HepG2 (cell line): ENCODE measurements around the gene TTF2. TPM values are rescaled to one million over a fixed set of nuclear protein-coding genes. Genes with fewer than 3 reads are reported as not detected.
A peak's percentile ranks its signal among the peaks of the same experiment; 100 is the strongest.

Experiments used
- BRD4 ChIP-seq: sonication (generic); formaldehyde crosslinking; IDR thresholded peaks from 2 replicates; pipeline ENCODE4 v1.4.0; 2020; ENCODE audit warnings: missing genetic modification reagents
- FOXJ3 ChIP-seq: sonication (generic); formaldehyde crosslinking; IDR thresholded peaks from 2 replicates; pipeline ENCODE4 v1.4.0; 2020; ENCODE audit warnings: missing genetic modification reagents, mild to moderate bottlenecking, borderline replicate concordance
- MIER3 ChIP-seq: IDR thresholded peaks from 2 replicates; pipeline ENCODE4 v1.6.1; 2016; ENCODE audit warnings: missing compliant biosample characterization, borderline replicate concordance
- PHF20 ChIP-seq: sonication (generic); formaldehyde crosslinking; IDR thresholded peaks from 2 replicates; pipeline ENCODE4 v1.5.0; 2020; ENCODE audit warnings: mild to moderate bottlenecking, missing genetic modification reagents
- POLR2G ChIP-seq: fragments of 200-400 bp; formaldehyde crosslinking; IDR thresholded peaks from 2 replicates; pipeline ENCODE4 v1.6.1; 2018; ENCODE audit warnings: mild to moderate bottlenecking, low read depth, low read length, moderate library complexity
- SKI ChIP-seq: fragments of 450-650 bp; IDR thresholded peaks from one replicate; pipeline ENCODE4 v1.6.1; 2018; ENCODE audit warnings: mild to moderate bottlenecking; ENCODE audit not compliant: partially characterized antibody
- SMARCC2 ChIP-seq: fragments of 450-650 bp; IDR thresholded peaks from 2 replicates; pipeline ENCODE4 v1.6.1; 2017; ENCODE audit warnings: antibody characterized with exemption, mild to moderate bottlenecking
- STAT5B ChIP-seq: sonication (generic); formaldehyde crosslinking; IDR thresholded peaks from 2 replicates; pipeline ENCODE4 v1.4.0; 2020; ENCODE audit warnings: missing genetic modification reagents
- TEAD3 ChIP-seq: optimal IDR thresholded peaks from 2 replicates; pipeline ENCODE3; 2016; ENCODE audit warnings: borderline replicate concordance
- ZFX ChIP-seq: sonication (generic); formaldehyde crosslinking; IDR thresholded peaks from 2 replicates; pipeline ENCODE4 v1.4.0; 2020; ENCODE audit warnings: mild to moderate bottlenecking, low read depth, missing genetic modification reagents, moderate library complexity
- ZFYVE20 ChIP-seq: sonication (generic); formaldehyde crosslinking; IDR thresholded peaks from 2 replicates; pipeline ENCODE4 v1.8.0; 2023; ENCODE audit warnings: low read depth, mild to moderate bottlenecking, moderate library complexity, missing genetic modification reagents, borderline replicate concordance
- ZIK1 ChIP-seq: sonication (generic); formaldehyde crosslinking; IDR thresholded peaks from 2 replicates; pipeline ENCODE4 v1.5.0; 2020; ENCODE audit warnings: mild to moderate bottlenecking, low read depth, missing genetic modification reagents, borderline replicate concordance
- ZNF180 ChIP-seq: sonication (generic); formaldehyde crosslinking; IDR thresholded peaks from 2 replicates; pipeline ENCODE4 v1.4.0; 2020; ENCODE audit warnings: low read depth, missing genetic modification reagents, borderline replicate concordance
- ZNF256 ChIP-seq: sonication (generic); formaldehyde crosslinking; conservative IDR thresholded peaks from 2 replicates; pipeline ENCODE4 v1.4.0; 2020; ENCODE audit warnings: missing genetic modification reagents
- ZNF563 ChIP-seq: sonication (generic); formaldehyde crosslinking; IDR thresholded peaks from 2 replicates; pipeline ENCODE4 v1.8.0; 2022; ENCODE audit warnings: mild to moderate bottlenecking, moderate library complexity, missing genetic modification reagents
- ZNF577 ChIP-seq: sonication (generic); formaldehyde crosslinking; IDR thresholded peaks from 2 replicates; pipeline ENCODE4 v1.4.0; 2020; ENCODE audit warnings: mild to moderate bottlenecking, low read depth, missing genetic modification reagents, borderline replicate concordance
- ZNF670 ChIP-seq: sonication (generic); formaldehyde crosslinking; IDR thresholded peaks from 2 replicates; pipeline ENCODE4 v1.8.0; 2022; ENCODE audit warnings: mild to moderate bottlenecking, missing genetic modification reagents, borderline replicate concordance
- ZNF678 ChIP-seq: sonication (generic); formaldehyde crosslinking; IDR thresholded peaks from 2 replicates; pipeline ENCODE4 v1.4.0; 2020; ENCODE audit warnings: mild to moderate bottlenecking, missing genetic modification reagents
- ZNF780A ChIP-seq: sonication (generic); formaldehyde crosslinking; IDR thresholded peaks from 2 replicates; pipeline ENCODE4 v1.8.0; 2022; ENCODE audit warnings: mild to moderate bottlenecking, missing genetic modification reagents, moderate library complexity
- ZNF781 ChIP-seq: sonication (generic); formaldehyde crosslinking; IDR thresholded peaks from 2 replicates; pipeline ENCODE4 v1.5.1; 2020; ENCODE audit warnings: borderline replicate concordance, mild to moderate bottlenecking, missing genetic modification reagents; ENCODE audit errors: not compliant biosample characterization
- ZNF782 ChIP-seq: sonication (generic); formaldehyde crosslinking; IDR thresholded peaks from 2 replicates; pipeline ENCODE4 v1.4.0; 2020; ENCODE audit warnings: missing genetic modification reagents, mild to moderate bottlenecking, borderline replicate concordance
- ZSCAN30 ChIP-seq: sonication (generic); formaldehyde crosslinking; IDR thresholded peaks from 2 replicates; pipeline ENCODE4 v1.5.0; 2020; ENCODE audit warnings: mild to moderate bottlenecking, missing genetic modification reagents
- ZXDC ChIP-seq: sonication (generic); formaldehyde crosslinking; IDR thresholded peaks from 2 replicates; pipeline ENCODE4 v1.5.0; 2020; ENCODE audit warnings: mild to moderate bottlenecking, missing genetic modification reagents
- polyA plus RNA-seq, 8 experiments: library from polyadenylated mRNA; depleted of rRNA in 3 of 8; stranded (reverse) in 7 of 8; unstranded in 1 of 8; fragments of >200 nt; fragmentation: Illumina TruSeq in 4 of 8; extraction: Trizol in 4 of 8; gene quantifications; 2 replicates each; pipeline versions ENCODE4 v1.2.1 to v1.2.3, GENCODE V29; 2011 to 2016; ENCODE audit warnings: low read depth in 4 of 8, missing spikeins in 1 of 8, mixed read lengths in 1 of 8; ENCODE audit not compliant: insufficient read depth in 1 of 8
- total RNA-seq, 5 experiments: library from RNA; depleted of rRNA; stranded (reverse); fragments of >200 nt; fragmentation: Illumina TruSeq; extraction: Trizol; gene quantifications; 2 replicates each; pipeline ENCODE4 v1.2.3, GENCODE V29; 2016; ENCODE audit warnings: low read depth in 1 of 5
- TF ChIP-seq, protein P1 (sequence below): sonication (generic); formaldehyde crosslinking; IDR thresholded peaks from 2 replicates; pipeline ENCODE4 v1.8.0; 2022; ENCODE audit warnings: mild to moderate bottlenecking, missing genetic modification reagents, borderline replicate concordance
- TF ChIP-seq, protein P2 (sequence below): sonication (generic); formaldehyde crosslinking; IDR thresholded peaks from 2 replicates; pipeline ENCODE4 v1.5.1; 2020; ENCODE audit warnings: mild to moderate bottlenecking, missing genetic modification reagents, borderline replicate concordance

Gene TTF2
- total and polyA plus RNA-seq, 2 of the 13 experiments (the other 11 are each of a cell fraction or from before 2014, with no cell fraction given), result 12.8 to 48.9 TPM

DNA sequence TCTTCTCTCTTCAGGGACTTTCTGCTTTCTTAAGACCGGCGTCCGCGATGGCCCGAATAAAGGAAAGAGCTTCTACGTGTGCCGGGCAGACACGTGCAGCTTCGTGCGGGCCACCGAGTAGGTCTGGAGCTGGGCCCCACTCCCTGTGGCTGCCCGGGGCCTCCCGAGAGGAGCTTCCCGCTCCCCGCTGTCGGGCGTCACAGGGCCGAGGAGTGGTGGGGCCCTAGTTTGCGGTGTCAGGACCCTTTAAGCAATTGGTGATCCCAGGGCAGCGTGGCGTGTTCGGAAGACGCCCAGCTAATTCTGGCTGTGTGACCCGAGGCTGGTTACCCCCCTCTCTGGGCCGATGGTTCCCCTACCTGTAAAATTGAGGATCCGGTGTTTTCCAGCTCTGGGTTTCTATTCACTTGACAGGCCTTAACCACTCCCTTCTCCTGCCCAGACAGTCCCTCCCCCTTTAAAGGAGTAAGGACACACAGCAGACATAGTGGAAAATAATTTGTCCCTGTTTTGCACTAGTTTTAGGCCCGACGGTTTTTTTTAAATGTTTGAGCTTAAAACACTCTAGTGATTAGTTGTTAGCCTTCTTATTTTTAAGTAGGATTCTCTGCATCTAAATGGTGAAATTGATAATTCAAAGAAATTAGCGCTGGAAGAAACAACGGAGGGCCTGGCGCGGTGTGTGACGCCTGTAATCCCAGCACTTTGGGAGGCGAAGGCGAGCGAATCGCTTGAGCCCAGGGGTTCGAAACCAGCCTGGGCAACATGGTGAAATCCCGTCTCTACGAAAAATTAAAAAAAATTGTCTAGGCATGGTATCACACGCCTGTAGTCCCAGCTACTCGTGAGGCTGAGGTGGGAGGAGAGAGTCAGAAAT is 553 bp downstream of the TTF2 start (continued):
- TF ChIP-seq SKI, result no peak
- no peak for TF ChIP-seq ZIK1 (CRISPR knock-in tag)
- TF ChIP-seq FOXJ3 (CRISPR knock-in tag), result no peak
- TF ChIP-seq, protein P1, sequence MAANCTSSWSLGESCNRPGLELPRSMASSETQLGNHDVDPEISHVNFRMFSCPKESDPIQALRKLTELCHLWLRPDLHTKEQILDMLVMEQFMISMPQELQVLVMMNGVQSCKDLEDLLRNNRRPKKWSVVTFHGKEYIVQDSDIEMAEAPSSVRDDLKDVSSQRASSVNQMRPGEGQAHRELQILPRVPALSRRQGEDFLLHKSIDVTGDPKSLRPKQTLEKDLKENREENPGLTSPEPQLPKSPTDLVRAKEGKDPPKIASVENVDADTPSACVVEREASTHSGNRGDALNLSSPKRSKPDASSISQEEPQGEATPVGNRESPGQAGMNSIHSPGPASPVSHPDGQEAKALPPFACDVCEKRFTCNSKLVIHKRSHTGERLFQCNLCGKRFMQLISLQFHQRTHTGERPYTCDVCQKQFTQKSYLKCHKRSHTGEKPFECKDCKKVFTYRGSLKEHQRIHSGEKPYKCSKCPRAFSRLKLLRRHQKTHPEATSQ (CRISPR knock-in tag), result no peak
- TF ChIP-seq ZNF780A (CRISPR knock-in tag), result no peak
- no peak for TF ChIP-seq MIER3 (CRISPR knock-in tag)
- TF ChIP-seq ZNF180, result no peak
- peak; percentile 43 for TF ChIP-seq ZFX (CRISPR knock-in tag)
- no peak for TF ChIP-seq SMARCC2
- no peak for TF ChIP-seq ZNF782
- TF ChIP-seq ZSCAN30 (CRISPR knock-in tag), result no peak
- TF ChIP-seq ZNF256 (CRISPR knock-in tag), result no peak
- TF ChIP-seq BRD4 (CRISPR knock-in tag), result peak; percentile 27; the same call in 1 of the 2 replicates
- no peak for TF ChIP-seq POLR2G
- no peak for TF ChIP-seq ZNF678
- TF ChIP-seq STAT5B (CRISPR knock-in tag), result no peak
- no peak for TF ChIP-seq PHF20 (CRISPR knock-in tag)
- TF ChIP-seq ZNF670 (CRISPR knock-in tag), result no peak
- TF ChIP-seq ZXDC, result no peak
- TF ChIP-seq ZNF563, result 0 out of 2 replicates have a peak, but pooled peaks have one; percentile 41
- no peak for TF ChIP-seq ZNF781 (CRISPR knock-in tag)
- no peak for TF ChIP-seq TEAD3 (CRISPR knock-in tag)
- no peak for TF ChIP-seq ZFYVE20 (CRISPR knock-in tag)
- TF ChIP-seq, protein P2, sequence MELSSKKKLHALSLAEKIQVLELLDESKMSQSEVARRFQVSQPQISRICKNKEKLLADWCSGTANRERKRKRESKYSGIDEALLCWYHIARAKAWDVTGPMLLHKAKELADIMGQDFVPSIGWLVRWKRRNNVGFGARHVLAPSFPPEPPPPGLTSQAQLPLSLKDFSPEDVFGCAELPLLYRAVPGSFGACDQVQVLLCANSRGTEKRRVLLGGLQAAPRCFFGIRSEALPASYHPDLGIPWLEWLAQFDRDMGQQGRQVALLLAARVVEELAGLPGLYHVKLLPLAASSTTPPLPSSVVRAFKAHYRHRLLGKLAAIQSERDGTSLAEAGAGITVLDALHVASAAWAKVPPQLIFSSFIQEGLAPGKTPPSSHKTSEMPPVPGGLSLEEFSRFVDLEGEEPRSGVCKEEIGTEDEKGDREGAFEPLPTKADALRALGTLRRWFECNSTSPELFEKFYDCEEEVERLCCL (CRISPR knock-in tag), result no peak
- TF ChIP-seq ZNF577, result no peak
